HL-60 (cell line): Measurements from ENCODE around the gene USP44.

Experiments
- CTCF ChIP-seq: IDR thresholded peaks from one replicate; pipeline ENCODE4 v1.5.1; 2011; ENCODE audit warnings: low read length, control low read depth, inconsistent platforms; ENCODE audit not compliant: insufficient read depth
- GABPA ChIP-seq: IDR thresholded peaks from 2 replicates; pipeline ENCODE4 v1.6.1; 2012; ENCODE audit warnings: low read depth
- POLR2AphosphoS5 ChIP-seq: IDR thresholded peaks from 2 replicates; pipeline ENCODE4 v1.6.1; 2012; ENCODE audit warnings: low read depth
- REST ChIP-seq: IDR thresholded peaks from 2 replicates; pipeline ENCODE4 v1.6.1; 2012; ENCODE audit warnings: low read depth; ENCODE audit not compliant: insufficient replicate concordance
- SPI1 ChIP-seq: IDR thresholded peaks from 2 replicates; pipeline ENCODE4 v1.6.1; 2012; ENCODE audit warnings: low read depth, mild to moderate bottlenecking, borderline replicate concordance

GRCh38 chr12:95573951-95574576, 22.8 kb upstream of the USP44 start:
- TF ChIP-seq CTCF: no peak
- TF ChIP-seq REST: no peak
- no peak for TF ChIP-seq POLR2AphosphoS5
- TF ChIP-seq GABPA: no peak
- no peak for TF ChIP-seq SPI1
